HepG2 (cell line): Measurements from ENCODE around the gene ZXDC. TPM values are rescaled to one million over a fixed set of nuclear protein-coding genes. Genes with fewer than 3 reads are reported as not detected.

Experiments used
- NCOA2 ChIP-seq: sonication (generic); formaldehyde crosslinking; IDR thresholded peaks from 2 replicates; pipeline ENCODE4 v1.8.0; 2022; ENCODE audit warnings: inconsistent platforms
- RAD21 ChIP-seq: fragments of 450-650 bp; formaldehyde crosslinking; IDR thresholded peaks from 2 replicates; pipeline ENCODE4 v1.5.0; 2020; ENCODE audit warnings: mild to moderate bottlenecking
- SMARCE1 ChIP-seq: fragments of 450-650 bp; IDR thresholded peaks from 2 replicates; pipeline ENCODE4 v1.6.1; 2017; ENCODE audit warnings: borderline replicate concordance
- ZBTB7A ChIP-seq: sonication (generic); formaldehyde crosslinking; IDR thresholded peaks from 2 replicates; pipeline ENCODE4 v1.8.0; 2022; ENCODE audit warnings: mild to moderate bottlenecking, missing genetic modification reagents
- ZNF234 ChIP-seq: sonication (generic); formaldehyde crosslinking; conservative IDR thresholded peaks from 2 replicates; pipeline ENCODE4 v1.5.1; 2020; ENCODE audit warnings: mild to moderate bottlenecking, missing genetic modification reagents
- ZNF431 ChIP-seq: sonication (generic); formaldehyde crosslinking; IDR thresholded peaks from 2 replicates; pipeline ENCODE4 v1.9.0; 2022; ENCODE audit warnings: missing genetic modification reagents, low read depth, mild to moderate bottlenecking, borderline replicate concordance
- ZNF550 ChIP-seq: sonication (generic); formaldehyde crosslinking; IDR thresholded peaks from 2 replicates; pipeline ENCODE4 v1.4.0; 2020; ENCODE audit warnings: mild to moderate bottlenecking, missing genetic modification reagents, borderline replicate concordance
- polyA plus RNA-seq, 8 experiments: library from polyadenylated mRNA; depleted of rRNA in 3 of 8; stranded (reverse) in 7 of 8; unstranded in 1 of 8; fragments of >200 nt; fragmentation: Illumina TruSeq in 4 of 8; extraction: Trizol in 4 of 8; gene quantifications; 2 replicates each; pipeline versions ENCODE4 v1.2.1 to v1.2.3, GENCODE V29; 2011 to 2016; ENCODE audit warnings: low read depth in 4 of 8, missing spikeins in 1 of 8, mixed read lengths in 1 of 8; ENCODE audit not compliant: insufficient read depth in 1 of 8
- total RNA-seq, 5 experiments: library from RNA; depleted of rRNA; stranded (reverse); fragments of >200 nt; fragmentation: Illumina TruSeq; extraction: Trizol; gene quantifications; 2 replicates each; pipeline ENCODE4 v1.2.3, GENCODE V29; 2016; ENCODE audit warnings: low read depth in 1 of 5
- TF ChIP-seq, protein P1 (sequence below): sonication (generic); formaldehyde crosslinking; IDR thresholded peaks from 2 replicates; pipeline ENCODE4 v1.5.1; 2020; ENCODE audit warnings: missing genetic modification reagents, mild to moderate bottlenecking, borderline replicate concordance
- TF ChIP-seq, protein P2 (sequence below): sonication (generic); IDR thresholded peaks from 2 replicates; pipeline ENCODE4 v1.6.1; 2016; ENCODE audit warnings: low read depth, borderline replicate concordance
- TF ChIP-seq, protein P3 (sequence below): sonication (generic); formaldehyde crosslinking; conservative IDR thresholded peaks from 2 replicates; pipeline ENCODE4 v1.4.0; 2020; ENCODE audit warnings: mild to moderate bottlenecking, missing genetic modification reagents, moderate library complexity
- TF ChIP-seq, protein P4 (sequence below): sonication (generic); formaldehyde crosslinking; IDR thresholded peaks from 2 replicates; pipeline ENCODE4 v1.5.0; 2020; ENCODE audit warnings: mild to moderate bottlenecking, missing genetic modification reagents, borderline replicate concordance

ZXDC gene
- total and polyA plus RNA-seq, 2 of the 13 experiments (the other 11 are each of a cell fraction or from before 2014, with no cell fraction given), result 17.6 to 21.2 TPM

DNA sequence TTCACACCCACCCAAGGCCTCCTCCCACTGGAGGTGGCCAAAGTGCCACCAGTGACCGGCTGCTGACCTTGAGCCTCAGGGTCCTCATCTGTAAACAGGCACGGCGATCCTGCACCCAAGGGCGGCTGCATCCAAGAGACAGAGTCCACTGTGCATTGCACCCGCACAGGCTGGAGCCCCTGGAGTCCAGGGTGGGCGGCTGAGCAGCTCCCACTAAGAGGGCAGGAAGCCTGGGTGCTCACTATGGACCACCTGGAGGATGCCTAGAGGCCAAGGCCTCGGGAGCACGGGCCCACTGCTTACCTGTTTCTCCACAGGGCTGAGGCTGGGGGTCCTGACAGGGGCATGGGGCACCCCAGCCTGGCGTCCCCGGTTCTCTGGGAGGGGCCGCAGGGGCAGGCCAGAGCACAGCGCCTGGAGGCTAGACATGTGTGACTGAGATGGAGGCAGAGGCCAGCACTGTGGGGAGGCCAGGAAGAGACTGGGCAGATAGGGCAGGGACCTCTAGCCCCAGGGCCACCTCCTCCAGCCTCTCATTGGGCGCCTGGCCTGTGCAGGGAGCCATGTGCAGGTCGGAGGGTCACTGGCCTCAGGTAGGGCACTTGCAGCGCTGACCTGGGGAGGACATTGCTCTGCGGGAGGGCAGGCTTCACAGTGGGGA is 41.7 kb upstream of the ZXDC start, which contains the start of gene UROC1 (continued):
- TF ChIP-seq, protein P1, sequence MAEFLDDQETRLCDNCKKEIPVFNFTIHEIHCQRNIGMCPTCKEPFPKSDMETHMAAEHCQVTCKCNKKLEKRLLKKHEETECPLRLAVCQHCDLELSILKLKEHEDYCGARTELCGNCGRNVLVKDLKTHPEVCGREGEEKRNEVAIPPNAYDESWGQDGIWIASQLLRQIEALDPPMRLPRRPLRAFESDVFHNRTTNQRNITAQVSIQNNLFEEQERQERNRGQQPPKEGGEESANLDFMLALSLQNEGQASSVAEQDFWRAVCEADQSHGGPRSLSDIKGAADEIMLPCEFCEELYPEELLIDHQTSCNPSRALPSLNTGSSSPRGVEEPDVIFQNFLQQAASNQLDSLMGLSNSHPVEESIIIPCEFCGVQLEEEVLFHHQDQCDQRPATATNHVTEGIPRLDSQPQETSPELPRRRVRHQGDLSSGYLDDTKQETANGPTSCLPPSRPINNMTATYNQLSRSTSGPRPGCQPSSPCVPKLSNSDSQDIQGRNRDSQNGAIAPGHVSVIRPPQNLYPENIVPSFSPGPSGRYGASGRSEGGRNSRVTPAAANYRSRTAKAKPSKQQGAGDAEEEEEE (CRISPR knock-in tag), result peak; percentile 26; the same call in 1 of the 2 replicates
- TF ChIP-seq RAD21 (CRISPR knock-in tag) (no peak), ZNF550 (CRISPR knock-in tag) (0 out of 2 replicates have a peak, but pooled peaks have one; percentile 28), ZBTB7A (CRISPR knock-in tag) (peak; percentile 87; the same call in 1 of the 2 replicates), ZNF234 (CRISPR knock-in tag) (0 out of 2 replicates have a peak, but pooled peaks have one; percentile 1), NCOA2 (CRISPR knock-in tag) (peak; percentile 69), ZNF431 (CRISPR knock-in tag) (no peak), SMARCE1 (no peak)
- TF ChIP-seq, protein P2, sequence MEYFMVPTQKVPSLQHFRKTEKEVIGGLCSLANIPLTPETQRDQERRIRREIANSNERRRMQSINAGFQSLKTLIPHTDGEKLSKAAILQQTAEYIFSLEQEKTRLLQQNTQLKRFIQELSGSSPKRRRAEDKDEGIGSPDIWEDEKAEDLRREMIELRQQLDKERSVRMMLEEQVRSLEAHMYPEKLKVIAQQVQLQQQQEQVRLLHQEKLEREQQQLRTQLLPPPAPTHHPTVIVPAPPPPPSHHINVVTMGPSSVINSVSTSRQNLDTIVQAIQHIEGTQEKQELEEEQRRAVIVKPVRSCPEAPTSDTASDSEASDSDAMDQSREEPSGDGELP, result peak; percentile 51; the same call in 1 of the 2 replicates
- TF ChIP-seq, protein P3, sequence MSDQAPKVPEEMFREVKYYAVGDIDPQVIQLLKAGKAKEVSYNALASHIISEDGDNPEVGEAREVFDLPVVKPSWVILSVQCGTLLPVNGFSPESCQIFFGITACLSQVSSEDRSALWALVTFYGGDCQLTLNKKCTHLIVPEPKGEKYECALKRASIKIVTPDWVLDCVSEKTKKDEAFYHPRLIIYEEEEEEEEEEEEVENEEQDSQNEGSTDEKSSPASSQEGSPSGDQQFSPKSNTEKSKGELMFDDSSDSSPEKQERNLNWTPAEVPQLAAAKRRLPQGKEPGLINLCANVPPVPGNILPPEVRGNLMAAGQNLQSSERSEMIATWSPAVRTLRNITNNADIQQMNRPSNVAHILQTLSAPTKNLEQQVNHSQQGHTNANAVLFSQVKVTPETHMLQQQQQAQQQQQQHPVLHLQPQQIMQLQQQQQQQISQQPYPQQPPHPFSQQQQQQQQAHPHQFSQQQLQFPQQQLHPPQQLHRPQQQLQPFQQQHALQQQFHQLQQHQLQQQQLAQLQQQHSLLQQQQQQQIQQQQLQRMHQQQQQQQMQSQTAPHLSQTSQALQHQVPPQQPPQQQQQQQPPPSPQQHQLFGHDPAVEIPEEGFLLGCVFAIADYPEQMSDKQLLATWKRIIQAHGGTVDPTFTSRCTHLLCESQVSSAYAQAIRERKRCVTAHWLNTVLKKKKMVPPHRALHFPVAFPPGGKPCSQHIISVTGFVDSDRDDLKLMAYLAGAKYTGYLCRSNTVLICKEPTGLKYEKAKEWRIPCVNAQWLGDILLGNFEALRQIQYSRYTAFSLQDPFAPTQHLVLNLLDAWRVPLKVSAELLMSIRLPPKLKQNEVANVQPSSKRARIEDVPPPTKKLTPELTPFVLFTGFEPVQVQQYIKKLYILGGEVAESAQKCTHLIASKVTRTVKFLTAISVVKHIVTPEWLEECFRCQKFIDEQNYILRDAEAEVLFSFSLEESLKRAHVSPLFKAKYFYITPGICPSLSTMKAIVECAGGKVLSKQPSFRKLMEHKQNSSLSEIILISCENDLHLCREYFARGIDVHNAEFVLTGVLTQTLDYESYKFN, result peak; percentile 90
- TF ChIP-seq, protein P4, sequence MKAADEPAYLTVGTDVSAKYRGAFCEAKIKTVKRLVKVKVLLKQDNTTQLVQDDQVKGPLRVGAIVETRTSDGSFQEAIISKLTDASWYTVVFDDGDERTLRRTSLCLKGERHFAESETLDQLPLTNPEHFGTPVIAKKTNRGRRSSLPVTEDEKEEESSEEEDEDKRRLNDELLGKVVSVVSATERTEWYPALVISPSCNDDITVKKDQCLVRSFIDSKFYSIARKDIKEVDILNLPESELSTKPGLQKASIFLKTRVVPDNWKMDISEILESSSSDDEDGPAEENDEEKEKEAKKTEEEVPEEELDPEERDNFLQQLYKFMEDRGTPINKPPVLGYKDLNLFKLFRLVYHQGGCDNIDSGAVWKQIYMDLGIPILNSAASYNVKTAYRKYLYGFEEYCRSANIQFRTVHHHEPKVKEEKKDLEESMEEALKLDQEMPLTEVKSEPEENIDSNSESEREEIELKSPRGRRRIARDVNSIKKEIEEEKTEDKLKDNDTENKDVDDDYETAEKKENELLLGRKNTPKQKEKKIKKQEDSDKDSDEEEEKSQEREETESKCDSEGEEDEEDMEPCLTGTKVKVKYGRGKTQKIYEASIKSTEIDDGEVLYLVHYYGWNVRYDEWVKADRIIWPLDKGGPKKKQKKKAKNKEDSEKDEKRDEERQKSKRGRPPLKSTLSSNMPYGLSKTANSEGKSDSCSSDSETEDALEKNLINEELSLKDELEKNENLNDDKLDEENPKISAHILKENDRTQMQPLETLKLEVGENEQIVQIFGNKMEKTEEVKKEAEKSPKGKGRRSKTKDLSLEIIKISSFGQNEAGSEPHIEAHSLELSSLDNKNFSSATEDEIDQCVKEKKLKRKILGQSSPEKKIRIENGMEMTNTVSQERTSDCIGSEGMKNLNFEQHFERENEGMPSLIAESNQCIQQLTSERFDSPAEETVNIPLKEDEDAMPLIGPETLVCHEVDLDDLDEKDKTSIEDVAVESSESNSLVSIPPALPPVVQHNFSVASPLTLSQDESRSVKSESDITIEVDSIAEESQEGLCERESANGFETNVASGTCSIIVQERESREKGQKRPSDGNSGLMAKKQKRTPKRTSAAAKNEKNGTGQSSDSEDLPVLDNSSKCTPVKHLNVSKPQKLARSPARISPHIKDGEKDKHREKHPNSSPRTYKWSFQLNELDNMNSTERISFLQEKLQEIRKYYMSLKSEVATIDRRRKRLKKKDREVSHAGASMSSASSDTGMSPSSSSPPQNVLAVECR (CRISPR knock-in tag), result peak; percentile 61; the same call in 1 of the 2 replicates
